HG02610 (cell line): ENCODE measurements around the gene CWF19L1.
"Not testable (repeated sequence)": the region's sequence is repeated elsewhere in the genome, so short reads cannot be mapped to it uniquely, and the experiment has no call there.

Experiments used
- ATAC-seq: cut with Tn5 transposase; IDR thresholded peaks from one replicate; pipeline ENCODE4 v1.9.1; 2021; ENCODE audit warnings: mild to moderate bottlenecking, moderate library complexity; ENCODE audit not compliant: unreplicated experiment

CWF19L1 gene

DNA sequence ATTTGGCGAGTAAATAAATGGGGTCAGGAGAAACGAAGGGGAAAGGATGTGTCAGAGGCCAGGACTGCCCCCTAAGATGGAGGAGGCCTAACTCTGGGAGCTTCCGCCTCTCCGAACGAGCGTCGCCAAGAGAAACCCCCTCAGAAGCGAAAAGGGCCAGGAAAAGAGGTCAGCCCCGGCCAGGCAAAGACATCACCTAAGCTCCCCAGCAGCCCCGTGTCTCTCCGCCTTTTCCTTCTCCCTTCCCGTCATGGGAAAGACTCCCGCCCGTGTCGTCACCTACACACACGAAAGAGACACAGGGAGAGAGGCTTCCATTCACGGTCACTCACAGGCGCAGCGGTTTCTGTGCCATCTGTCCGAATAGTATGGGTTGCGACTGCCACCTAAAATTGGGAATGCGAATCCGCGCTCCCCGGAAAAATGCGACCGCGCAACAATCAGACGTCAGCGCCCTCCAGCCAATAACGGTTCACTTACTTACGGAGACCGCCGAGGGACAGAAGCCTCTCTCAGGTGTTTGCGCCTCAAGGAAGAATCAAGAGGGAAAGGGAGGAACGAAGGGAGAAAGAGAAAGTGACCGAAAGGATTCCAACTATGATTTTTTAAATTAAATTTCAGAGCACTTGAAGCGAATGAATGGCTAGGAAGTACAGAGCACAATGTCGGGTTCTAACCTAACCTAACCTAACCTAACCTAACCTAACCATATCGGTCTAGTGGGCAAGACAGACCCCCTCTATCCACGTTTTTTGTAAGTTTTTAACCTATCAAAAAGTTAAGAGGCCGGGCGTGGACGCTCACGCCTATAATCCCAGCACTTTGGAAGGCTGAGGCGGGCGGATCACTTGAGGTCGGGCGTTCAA, at the start of gene CWF19L1:
TSS of gene CWF19L1 (minus strand) at position 400 of the 866 bp plus-strand sequence. CDS start at position 355, 45 bp downstream.
- peak; percentile 68 for ATAC-seq

DNA sequence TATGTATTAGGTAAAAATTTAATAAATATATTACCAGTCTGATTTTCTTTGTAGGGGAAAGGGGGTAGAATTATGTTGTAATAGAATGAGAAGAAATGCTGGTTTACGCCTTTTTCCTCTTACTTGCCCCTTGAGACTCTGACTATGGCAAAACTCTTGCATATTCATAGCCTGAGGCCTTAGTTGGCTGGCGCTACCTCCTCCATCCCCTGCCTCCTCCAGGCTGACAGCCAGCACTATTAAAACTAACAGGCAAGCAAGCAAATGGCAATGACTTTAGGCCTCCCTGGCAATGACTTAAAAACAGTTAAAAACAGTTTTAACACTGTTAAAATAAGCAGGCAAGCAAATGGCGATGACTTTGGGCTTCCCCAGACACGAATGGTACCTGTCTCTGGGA, 48.2 kb upstream of the CWF19L1 start:
- no peak for ATAC-seq

DNA sequence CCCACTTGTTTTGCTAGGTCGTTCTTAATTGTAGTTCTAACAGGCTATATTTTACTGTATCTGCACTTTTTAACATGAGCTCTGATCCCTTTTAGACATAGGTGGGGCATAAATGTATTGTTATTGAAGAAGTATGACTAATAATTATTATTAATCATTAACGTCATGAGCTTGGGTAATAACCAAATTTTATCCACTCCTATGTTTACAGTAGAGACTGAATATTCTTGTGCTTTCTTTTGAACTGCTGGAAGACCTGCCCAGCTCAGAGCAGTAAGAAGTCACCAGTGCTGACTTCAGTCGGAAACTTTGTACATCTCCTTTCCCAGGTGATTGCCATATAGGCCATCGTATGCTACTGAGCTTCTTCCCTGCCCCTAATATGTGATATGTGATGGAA, 43.9 kb upstream of the CWF19L1 start:
- no peak for ATAC-seq

DNA sequence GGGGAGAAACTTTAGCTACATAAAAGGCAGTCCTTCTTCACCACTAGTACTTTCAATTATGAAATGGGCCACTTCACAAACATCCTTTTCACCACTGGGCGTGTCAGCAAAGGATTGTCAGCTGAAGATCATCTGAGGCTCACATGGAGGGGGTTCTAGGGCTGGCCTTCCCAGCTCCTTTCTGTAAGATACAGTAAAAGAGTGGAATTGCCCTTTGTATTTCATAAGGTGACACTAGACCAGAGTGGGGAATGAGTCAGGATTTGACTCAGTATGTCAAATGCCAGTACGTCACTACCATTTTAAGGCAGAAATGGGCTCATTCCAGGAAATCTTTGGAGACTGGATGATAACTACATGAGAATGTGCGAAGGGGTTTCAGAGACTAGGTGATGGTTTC, 40.2 kb upstream of the CWF19L1 start:
- ATAC-seq: no peak

DNA sequence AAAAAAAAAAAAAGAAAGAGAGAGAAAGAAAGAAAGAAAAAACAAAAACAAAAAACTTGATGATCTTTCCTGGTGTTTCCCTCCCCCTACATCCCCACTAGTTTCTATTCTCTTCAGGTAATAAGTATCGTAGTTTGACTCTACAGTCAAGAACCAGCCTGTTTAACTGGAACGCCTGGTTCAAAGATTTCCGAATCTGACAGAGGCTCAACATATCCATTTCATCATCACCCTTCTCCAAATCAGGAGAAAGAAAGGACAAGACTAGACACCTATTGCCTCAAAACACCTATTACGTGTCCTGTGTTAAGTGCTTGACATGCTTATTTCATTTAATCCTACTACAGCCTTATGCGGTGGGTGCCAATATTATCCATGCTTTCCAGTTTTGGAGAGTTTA, 39.4 kb upstream of the CWF19L1 start:
- no peak for ATAC-seq

DNA sequence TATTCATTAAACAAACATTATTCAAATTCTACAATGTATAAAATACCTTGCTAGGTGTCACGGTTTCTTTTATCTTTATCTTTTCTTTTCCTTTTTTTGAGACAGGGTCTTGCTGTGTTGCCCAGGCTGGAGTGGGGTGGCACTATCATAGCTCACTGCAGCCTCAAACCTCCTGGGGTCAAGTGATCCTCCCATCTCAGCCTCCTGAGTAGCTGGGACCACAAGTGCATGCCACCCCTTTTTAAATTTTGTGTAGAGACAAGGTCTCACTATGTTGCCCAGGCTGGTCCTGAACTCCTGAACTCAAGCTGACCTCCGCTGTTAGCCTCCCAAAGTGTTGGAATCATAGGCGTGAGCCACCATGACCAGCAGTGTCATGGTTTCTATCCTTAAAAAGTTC, 37.0 kb upstream of the CWF19L1 start:
- no peak for ATAC-seq

DNA sequence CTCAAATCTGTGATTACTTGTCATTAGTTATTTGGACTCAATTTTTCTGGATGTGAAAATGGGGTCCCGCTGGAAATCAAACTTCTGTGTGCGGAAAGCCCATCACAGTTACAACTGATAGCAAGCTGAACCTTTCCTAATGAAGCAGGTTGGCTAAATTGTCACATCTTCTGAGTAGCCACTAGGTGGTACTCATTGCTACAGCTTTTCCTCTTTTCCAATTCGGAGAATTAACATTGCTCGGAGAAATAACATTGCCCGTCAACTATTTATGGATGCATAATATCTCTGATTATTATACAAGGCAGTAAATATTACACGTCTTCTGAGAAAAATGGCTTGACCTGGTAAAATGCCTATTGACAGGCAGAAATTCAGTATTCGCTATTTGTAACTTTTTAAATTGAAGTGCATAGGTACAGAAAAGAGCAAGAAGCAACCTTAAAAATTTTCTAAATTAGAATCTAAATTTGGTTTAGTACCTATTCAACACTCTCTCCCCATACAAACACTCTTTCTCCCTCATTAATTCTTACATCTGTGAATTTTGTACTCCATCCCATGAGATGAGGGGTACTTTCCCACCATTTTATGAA, 36.4 kb upstream of the CWF19L1 start:
- ATAC-seq: no peak

DNA sequence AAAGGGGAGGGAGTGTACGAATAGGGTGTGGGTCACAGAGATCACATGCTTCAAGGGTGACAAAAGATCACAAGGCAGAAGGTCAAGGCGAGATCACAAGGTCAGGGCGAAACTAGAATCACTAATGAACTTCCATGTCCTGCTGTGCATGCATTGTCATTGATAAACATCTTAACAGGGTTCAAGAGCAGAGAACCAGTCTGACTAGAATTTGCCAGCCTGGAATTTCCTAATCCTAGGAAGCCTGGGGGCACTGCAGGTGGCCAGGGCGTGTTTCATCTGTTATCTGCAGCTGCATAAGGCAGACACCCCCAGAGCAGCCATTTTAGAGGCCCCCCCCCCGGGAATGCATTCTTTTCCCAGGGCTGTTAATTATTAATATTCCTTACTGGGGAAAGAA, 33.7 kb upstream of the CWF19L1 start:
- ATAC-seq: not testable (repeated sequence)

DNA sequence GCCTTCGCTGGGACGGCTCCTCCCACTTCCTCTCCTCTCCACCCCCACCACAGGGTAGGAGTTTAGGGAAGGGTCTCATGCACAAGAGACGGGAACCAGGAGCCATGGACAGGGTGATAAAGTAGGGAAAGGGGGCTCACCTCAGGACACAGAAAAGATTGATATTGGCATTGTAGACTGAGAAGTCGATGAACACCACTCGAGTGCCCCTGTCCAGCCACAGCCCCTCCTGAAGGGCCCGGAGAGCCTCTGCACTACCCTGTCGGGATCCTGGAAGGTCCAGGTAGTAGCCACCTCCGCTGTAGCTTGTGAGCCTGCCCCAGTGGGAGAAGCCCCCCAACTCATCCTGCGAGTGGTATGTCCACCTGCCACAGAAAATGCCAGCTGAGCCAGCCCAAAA, 29.8 kb upstream of the CWF19L1 start:
- no peak for ATAC-seq

DNA sequence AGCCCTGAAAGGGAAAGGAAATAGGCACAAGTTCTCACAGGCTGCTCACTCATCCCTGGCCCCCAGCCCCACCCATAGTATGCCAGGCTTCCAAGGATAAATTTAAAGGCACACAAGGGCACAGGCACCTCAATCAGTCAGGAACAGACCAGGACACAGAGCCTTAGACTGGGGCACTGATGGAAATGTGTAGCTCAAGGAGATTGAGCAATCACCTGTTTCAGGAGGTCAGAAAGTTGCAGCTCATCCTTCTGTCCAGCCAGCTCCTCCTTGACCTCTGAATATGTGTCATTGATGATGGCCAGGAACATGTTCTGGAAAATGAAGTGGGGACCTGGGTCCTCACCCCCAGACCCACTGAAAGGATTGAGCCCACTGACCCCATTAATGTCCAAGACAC, 25.6 kb upstream of the CWF19L1 start:
- ATAC-seq: no peak

DNA sequence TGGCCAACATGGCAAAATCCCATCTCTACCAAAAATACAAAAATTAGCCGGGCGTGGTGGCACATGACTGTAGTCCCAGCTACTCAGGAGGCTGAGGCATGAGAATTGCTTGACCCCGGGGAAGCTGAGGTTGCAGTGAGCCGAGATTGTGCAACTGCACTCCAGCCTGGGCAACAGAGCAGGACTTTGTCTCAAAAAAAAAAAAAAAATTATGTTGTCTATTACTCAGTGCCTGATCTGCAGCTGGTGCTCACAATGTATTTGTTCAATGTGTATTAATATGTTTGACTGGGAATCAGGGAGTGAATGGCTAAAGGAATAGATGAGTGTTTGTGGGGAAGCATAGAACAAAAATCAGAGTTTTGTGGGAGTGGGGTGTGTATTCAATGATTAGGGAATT, 24.9 kb upstream of the CWF19L1 start:
- ATAC-seq: not testable (repeated sequence)

DNA sequence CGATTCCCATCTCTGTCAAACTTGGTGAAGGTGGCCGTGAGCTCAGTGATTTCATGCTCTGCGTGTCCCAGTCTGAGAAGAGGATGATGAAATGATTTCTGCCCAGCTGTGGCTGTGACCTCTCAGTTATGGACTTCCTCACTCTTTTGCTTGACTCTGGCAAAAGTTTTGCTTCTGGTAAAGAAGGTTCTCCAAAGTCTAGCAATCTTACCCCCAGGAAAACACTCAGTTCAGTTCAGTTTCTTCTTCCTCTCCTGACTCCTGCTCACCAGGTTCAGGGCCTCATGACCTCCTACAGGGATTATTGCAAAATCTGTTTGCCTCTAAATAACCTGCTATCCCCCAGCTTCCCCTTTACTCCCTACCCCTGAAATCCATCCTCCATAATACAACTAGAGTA, 23.9 kb upstream of the CWF19L1 start:
- ATAC-seq: no peak

DNA sequence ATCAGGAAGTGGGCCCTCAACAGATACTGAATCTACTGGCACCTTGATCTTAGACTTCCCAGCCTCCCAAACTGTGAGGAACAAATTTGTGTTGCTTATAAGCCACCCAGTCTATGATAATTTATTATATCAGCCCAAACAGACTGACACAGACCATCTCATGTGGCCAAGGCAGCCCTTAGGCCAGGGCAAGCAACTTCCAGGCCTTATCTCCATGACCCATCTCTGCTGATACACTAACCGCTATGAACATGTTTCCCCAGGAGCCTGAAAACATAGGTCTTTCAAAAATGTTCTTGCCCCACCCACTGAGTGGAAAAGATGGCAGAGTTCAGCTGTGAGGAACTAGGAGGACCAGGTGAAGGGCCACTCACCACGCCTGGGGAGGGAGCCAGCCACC, 22.2 kb upstream of the CWF19L1 start:
- no peak for ATAC-seq

DNA sequence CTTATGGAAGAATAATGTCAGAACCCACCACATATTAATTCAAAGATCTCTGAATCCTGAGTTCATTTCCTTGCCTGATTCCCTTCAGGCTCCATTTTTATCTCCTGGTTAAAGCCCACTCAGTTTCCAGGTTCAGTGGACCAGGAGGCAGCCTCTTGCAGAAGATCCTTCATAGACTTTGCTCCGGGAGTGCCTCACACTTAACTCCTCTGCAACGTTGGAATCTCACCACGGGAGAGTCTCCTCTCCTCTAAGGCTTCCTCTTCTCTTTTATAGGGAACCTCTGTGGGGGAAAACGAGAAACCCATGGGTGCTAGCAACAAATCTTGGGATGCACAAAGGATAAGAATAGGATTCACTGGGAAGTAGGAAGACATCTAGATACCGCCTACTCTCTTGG, 20.8 kb upstream of the CWF19L1 start:
- ATAC-seq: no peak

DNA sequence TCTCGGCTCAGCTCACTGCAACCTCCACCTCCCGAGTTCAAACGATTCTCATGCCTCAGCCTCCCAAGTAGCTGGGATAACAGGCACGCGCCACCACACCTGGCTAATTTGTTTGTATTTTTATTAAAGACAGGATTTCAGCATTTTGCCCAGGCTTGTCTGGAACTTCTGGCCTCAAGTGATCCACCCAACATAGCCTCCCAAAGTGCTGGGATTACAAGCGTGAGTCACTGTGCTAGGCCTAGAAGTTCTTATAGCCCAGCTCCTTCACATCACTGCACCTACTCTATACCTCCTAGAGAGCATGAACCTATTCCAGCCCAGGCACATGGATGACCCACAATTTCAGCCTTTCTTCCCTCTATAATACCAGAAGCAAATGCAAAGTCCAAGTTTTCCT, 20.3 kb upstream of the CWF19L1 start:
- ATAC-seq: no peak

DNA sequence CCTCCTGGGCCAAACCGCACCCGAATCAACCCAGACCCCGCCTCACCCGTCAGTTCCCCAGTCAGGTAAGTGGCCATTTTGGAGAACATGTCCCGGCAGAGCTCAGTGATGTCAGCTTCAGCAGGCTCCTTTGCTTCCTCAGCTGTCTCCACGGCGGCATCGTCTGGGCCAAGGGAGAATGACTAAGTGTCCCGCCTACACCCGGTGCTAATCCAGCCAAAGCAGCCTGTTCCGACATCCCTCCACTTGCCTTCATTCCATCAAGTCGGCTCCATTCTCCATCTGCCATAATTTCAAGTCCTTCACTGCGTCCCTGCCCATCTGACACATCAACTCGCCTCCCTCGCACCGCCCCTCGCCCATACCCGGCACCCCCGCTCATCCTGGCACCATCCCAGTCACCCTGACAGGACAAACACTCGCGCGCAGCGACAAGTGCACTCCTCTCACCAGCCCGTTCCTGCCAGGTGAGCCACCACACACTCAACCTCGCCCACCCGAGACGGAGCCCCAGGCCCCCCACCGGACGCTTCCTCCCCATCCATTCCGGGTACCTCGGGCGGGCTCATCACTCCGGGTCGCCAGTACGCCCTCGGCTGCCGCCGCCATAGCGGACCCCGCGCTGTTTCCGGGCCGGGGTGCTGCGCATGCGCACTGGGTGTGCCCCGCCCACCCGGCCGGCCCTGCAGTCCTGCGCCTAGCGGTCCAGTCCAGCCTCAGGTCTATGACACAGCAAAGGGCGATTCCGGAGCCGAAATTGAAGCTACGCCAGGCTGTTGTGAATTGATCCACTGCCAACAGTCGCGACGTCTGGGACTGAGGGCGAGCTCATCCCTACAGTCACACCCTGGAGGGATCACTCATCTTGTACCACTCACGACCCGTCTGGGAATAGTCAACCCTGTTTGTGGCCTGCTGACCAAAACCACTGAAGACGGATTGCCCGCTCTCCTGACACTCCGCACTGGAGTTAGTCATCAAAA, 18.9 kb upstream of the CWF19L1 start, which contains the start of gene BLOC1S2:
TSS of gene BLOC1S2 (minus strand) at position 630 of the 983 bp plus-strand sequence. CDS start at position 609, 21 bp downstream.
- ATAC-seq: peak; percentile 88

DNA sequence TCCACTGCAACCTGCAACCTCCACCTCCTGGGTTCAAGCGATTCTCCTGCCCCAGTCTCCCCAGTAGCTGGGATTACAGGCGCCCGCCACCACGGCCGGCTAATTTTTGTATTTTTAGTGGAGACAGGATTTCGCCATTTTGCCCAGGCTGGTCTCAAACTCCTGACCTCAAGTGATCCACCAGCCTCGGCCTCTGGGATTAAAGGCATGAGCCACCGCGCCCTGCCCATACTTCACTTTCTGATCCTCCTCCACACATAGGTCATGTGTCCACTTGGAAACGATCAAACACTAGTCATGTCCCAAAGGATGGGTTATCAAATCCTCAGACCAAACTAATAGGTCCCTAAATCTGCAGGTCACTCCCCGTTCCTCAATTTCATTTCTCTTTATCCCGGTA, 17.9 kb upstream of the CWF19L1 start:
- ATAC-seq: not testable (repeated sequence)

DNA sequence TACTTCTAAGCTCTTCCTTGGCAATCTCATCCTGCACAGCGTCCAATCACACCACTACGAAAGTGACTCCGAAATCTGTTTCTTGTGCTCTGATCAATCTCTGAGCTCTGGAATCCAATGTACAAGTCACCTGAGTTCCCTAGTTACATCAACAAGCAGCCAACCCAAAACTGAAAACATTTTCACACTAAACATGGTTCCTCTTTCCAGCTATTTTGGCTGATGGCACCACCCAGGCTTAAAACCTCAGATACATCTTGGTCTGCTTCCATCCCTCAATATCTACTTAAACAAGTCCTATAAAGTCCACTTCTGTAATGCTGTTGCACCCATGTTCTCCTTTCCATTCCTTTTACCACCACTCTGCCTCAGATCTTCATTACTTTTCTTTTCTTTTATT, 15.5 kb upstream of the CWF19L1 start:
- ATAC-seq: no peak

DNA sequence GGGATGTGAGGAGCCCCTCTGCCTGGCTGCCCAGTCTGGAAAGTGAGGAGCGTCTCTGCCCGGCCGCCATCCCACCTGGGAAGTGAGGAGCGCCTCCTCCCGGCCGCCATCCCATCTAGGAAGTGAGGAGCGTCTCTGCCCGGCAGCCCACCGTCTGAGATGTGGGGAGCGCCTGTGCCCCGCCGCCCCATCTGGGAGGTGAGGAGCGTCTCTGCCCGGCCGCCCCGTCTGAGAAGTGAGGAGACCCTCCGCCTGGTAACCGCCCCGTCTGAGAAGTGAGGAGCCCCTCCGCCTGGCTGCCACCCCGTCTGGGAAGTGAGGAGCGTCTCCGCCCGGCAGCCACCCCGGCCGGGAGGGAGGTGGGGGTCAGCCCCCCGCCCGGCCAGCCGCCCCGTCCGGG, 9.5 kb upstream of the CWF19L1 start:
- not testable (repeated sequence) for ATAC-seq

DNA sequence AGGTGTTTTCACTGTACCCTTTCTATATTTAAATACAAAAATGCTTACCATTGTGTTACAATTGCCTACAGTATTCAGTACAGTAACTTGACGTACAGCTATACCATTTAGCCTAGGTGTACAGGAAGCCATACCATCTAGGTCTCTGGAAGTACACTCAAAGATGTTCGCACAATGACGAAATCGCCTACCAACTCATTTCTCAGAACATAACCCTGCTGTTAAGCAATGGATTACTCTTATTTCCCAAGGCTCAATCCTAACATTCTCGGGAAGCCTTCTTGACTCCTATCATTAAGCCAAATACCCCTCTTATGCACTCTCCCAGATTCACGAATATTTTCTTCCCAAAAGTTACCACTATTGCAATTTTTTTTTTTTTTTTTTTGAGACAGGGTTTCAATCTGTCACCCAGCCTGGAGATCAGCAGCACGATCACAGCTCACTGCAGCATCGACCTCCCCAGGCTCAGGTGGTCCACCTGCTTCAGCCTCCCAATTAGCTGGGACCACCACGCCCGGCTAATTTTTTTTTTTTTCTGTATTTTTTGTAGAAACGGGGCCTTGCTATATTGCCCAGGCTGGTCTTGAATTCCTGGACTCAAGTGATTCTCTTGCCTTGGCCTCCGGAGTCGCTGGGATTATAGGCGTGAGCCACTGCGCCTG, 1.5 kb downstream of the CWF19L1 start:
- no peak for ATAC-seq

DNA sequence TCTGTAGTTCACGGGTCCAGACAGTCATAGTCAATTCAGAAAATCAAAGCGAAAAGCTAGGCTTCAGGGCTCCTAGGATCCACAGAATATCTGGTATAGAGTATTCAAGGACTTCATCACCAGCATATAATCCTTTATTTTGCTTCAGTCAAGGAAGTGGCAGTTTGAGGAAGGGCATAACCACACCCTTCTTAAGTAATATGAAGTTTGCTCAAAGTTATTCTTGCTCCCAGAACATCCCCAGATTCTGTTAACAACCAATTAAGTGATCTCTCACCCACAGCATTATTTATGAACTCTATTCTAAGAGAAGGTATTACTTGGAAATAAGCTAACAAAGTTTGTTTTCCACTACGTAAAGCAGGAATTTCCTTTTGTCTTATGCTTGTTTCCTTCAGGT, 13.2 kb downstream of the CWF19L1 start:
- no peak for ATAC-seq
